GM11168 (cell line): ENCODE data around the gene CYP2R1.

Experiments used
- in situ Hi-C: fragments of 300-500 bp; cut with MboI; formaldehyde crosslinking; loops from one replicate; pipeline ENCODE4 v1.12.0; 2022; ENCODE audit warnings: low sequenced_read_pairs; ENCODE audit not compliant: unreplicated experiment

CYP2R1 gene

GRCh38 chr11:14892036-14892556, at the start of gene CYP2R1:
Gene CYP2R1, minus strand, starts transcription at chr11:14892231. Its CDS starts 26 bp downstream, at chr11:14892205.
- in situ Hi-C loops, result loop anchor here (10.0 kb wide), 1 partner anchor 367 kb away; the partner anchor contains the start of gene PSMA1

GRCh38 chr11:14938936-14939335, 46.9 kb upstream of the CYP2R1 start:
- in situ Hi-C loops, result no loop called here

- in situ Hi-C loops, result no loop called here
Measured at GRCh38 chr11:14934641-14935351, 42.8 kb upstream of the CYP2R1 start.

GRCh38 chr11:14932447-14932846, 40.4 kb upstream of the CYP2R1 start:
- in situ Hi-C loops, result no loop called here

- in situ Hi-C loops, result no loop called here
Measured at GRCh38 chr11:14930369-14930768, 38.3 kb upstream of the CYP2R1 start.

- in situ Hi-C loops, result no loop called here
Measured at GRCh38 chr11:14927146-14927545, 35.1 kb upstream of the CYP2R1 start.

- in situ Hi-C loops, result no loop called here
Measured at GRCh38 chr11:14924318-14924717, 32.3 kb upstream of the CYP2R1 start.

- in situ Hi-C loops, result no loop called here
Measured at GRCh38 chr11:14916403-14916802, 24.4 kb upstream of the CYP2R1 start.

- in situ Hi-C loops, result loop anchor here (5.0 kb wide), 1 partner anchor 127 kb away; no protein-coding TSS in a partner anchor
Measured at GRCh38 chr11:14914536-14914935, 22.5 kb upstream of the CYP2R1 start.

GRCh38 chr11:14908214-14908880, 16.3 kb upstream of the CYP2R1 start:
- in situ Hi-C loops, result no loop called here

- in situ Hi-C loops, result no loop called here
Measured at GRCh38 chr11:14907411-14908213, 15.6 kb upstream of the CYP2R1 start.

GRCh38 chr11:14906993-14907392, 15.0 kb upstream of the CYP2R1 start:
- in situ Hi-C loops, result no loop called here

- in situ Hi-C loops, result no loop called here
Measured at GRCh38 chr11:14906578-14906977, 14.5 kb upstream of the CYP2R1 start.

GRCh38 chr11:14905104-14906033, 13.3 kb upstream of the CYP2R1 start:
- in situ Hi-C loops, result no loop called here

- in situ Hi-C loops, result no loop called here
Measured at GRCh38 chr11:14904745-14905103, 12.7 kb upstream of the CYP2R1 start.

- in situ Hi-C loops, result no loop called here
Measured at GRCh38 chr11:14902650-14903350, 10.8 kb upstream of the CYP2R1 start.

GRCh38 chr11:14898906-14899305, 6.9 kb upstream of the CYP2R1 start:
- in situ Hi-C loops, result loop anchor here (10.0 kb wide), 1 partner anchor 374 kb away; the partner anchor contains the start of gene PSMA1

GRCh38 chr11:14898355-14898754, 6.3 kb upstream of the CYP2R1 start:
- in situ Hi-C loops, result loop anchor here (10.0 kb wide), 1 partner anchor 374 kb away; the partner anchor contains the start of gene PSMA1
